ENCODE results near the gene MIB2. TPM values are rescaled to one million over a fixed set of nuclear protein-coding genes. Genes with fewer than 3 reads are reported as not detected.
"Not testable (repeated sequence)": the region's sequence is repeated elsewhere in the genome, so short reads cannot be mapped to it uniquely, and the experiment has no call there.

Gene MIB2
- total RNA-seq, 2 experiments from 2014 or later: 37.1 TPM

- ChIA-PET CTCF (interaction anchor here (0.8 kb wide), 1 partner anchor 12 kb away, joined by 4 read pairs; no protein-coding TSS in a partner anchor), POLR2A (interaction anchor here (1.1 kb wide), 1 partner anchor 15 kb away, joined by 3 read pairs; no protein-coding TSS in a partner anchor)
- Mint-ChIP-seq H3K27ac (no peak overlapping the region), H3K36me3 (ENCODE audit: low read depth) (peaks cover 9% of the 10 kb centered on the region), H3K27me3 (no peaks in the 10 kb centered on the region), H3K4me1 (no peaks in the 10 kb centered on the region), H3K4me3 (no peak overlapping the region), H3K9me3 (ENCODE audit: low read depth) (no peaks in the 10 kb centered on the region)
- DNase-seq (no peak), ATAC-seq (no peak)
- intact Hi-C loops (cut with DNase I, micrococcal nuclease): no loop called here
Measured at GRCh38 chr1:1666526-1666925, 51.2 kb downstream of the MIB2 start.

- DNase-seq (no peak), ATAC-seq (no peak)
- Mint-ChIP-seq H3K4me1 (peaks cover 2% of the 10 kb centered on the region), H3K9me3 (ENCODE audit: low read depth) (no peaks in the 10 kb centered on the region), H3K36me3 (ENCODE audit: low read depth) (peaks cover 12% of the 10 kb centered on the region), H3K27ac (no peak overlapping the region), H3K27me3 (no peaks in the 10 kb centered on the region), H3K4me3 (no peak overlapping the region)
- CTCF ChIA-PET: interaction anchor here (0.6 kb wide), 1 partner anchor 8 kb away, joined by 3 read pairs; no protein-coding TSS in a partner anchor
- intact Hi-C loops (cut with DNase I, micrococcal nuclease): no loop called here
- POLR2A ChIA-PET: interaction anchor here (0.6 kb wide), 1 partner anchor 7 kb away, joined by 6 read pairs; no protein-coding TSS in a partner anchor
Measured at GRCh38 chr1:1669468-1670440, 54.5 kb downstream of the MIB2 start.

- POLR2A ChIA-PET: no interaction called here
- no peak for DNase-seq
Measured at GRCh38 chr1:1670866-1671265, 55.6 kb downstream of the MIB2 start.

GRCh38 chr1:1671365-1672119, 56.2 kb downstream of the MIB2 start:
- POLR2A ChIA-PET: no interaction called here
- Mint-ChIP-seq H3K36me3 (ENCODE audit: low read depth) (peaks cover 10% of the 10 kb centered on the region), H3K27ac (no peak overlapping the region), H3K9me3 (ENCODE audit: low read depth) (no peaks in the 10 kb centered on the region), H3K4me3 (no peak overlapping the region), H3K4me1 (peaks cover 2% of the 10 kb centered on the region), H3K27me3 (no peaks in the 10 kb centered on the region)
- intact Hi-C loops (cut with DNase I, micrococcal nuclease): no loop called here
- no peak for DNase-seq
- CTCF ChIA-PET: interaction anchor here (0.7 kb wide), 1 partner anchor 115 kb away, joined by 4 read pairs; no protein-coding TSS in a partner anchor
- ATAC-seq: no peak

More at GRCh38 chr1:1670866-1671265, 55.6 kb downstream of the MIB2 start:
- Mint-ChIP-seq H3K36me3 (ENCODE audit: low read depth) (peaks cover 10% of the 10 kb centered on the region), H3K4me1 (peaks cover 2% of the 10 kb centered on the region), H3K27me3 (no peaks in the 10 kb centered on the region), H3K9me3 (ENCODE audit: low read depth) (no peaks in the 10 kb centered on the region), H3K4me3 (no peak overlapping the region), H3K27ac (no peak overlapping the region)
- no peak for ATAC-seq
- CTCF ChIA-PET: no interaction called here
- intact Hi-C loops (cut with DNase I, micrococcal nuclease): no loop called here

- intact Hi-C loops (cut with DNase I, micrococcal nuclease): no loop called here
- POLR2A ChIA-PET: no interaction called here
- ATAC-seq (no peak), DNase-seq (no peak)
- Mint-ChIP-seq H3K4me3 (no peak overlapping the region), H3K4me1 (peaks cover 2% of the 10 kb centered on the region), H3K36me3 (ENCODE audit: low read depth) (peaks cover 10% of the 10 kb centered on the region), H3K9me3 (ENCODE audit: low read depth) (no peaks in the 10 kb centered on the region), H3K27me3 (no peaks in the 10 kb centered on the region), H3K27ac (no peak overlapping the region)
- CTCF ChIA-PET: interaction anchor here (0.7 kb wide), 2 partner anchors 65 to 116 kb away, joined by 4 read pairs; no protein-coding TSS in a partner anchor
Measured at GRCh38 chr1:1672181-1672965, 57.1 kb downstream of the MIB2 start.

GRCh38 chr1:1674806-1675205, 59.5 kb downstream of the MIB2 start:
- POLR2A ChIA-PET; ATAC-seq; DNase-seq; H3K27me3 Mint-ChIP-seq; intact Hi-C loops (cut with DNase I, micrococcal nuclease); H3K4me3 Mint-ChIP-seq; CTCF ChIA-PET; H3K9me3 Mint-ChIP-seq (ENCODE audit: low read depth): not testable (repeated sequence)
- Mint-ChIP-seq H3K4me1 (peaks cover 22% of the 10 kb centered on the region), H3K27ac (peak overlapping the region; percentile 51), H3K36me3 (ENCODE audit: low read depth) (peaks cover 12% of the 10 kb centered on the region)

- H3K9me3 Mint-ChIP-seq (ENCODE audit: low read depth); CTCF ChIA-PET; intact Hi-C loops (cut with DNase I, micrococcal nuclease); H3K27ac Mint-ChIP-seq; DNase-seq; POLR2A ChIA-PET; ATAC-seq; H3K27me3 Mint-ChIP-seq; H3K4me3 Mint-ChIP-seq: not testable (repeated sequence)
- peaks cover 22% of the 10 kb centered on the region for H3K4me1 Mint-ChIP-seq
- peaks cover 12% of the 10 kb centered on the region for H3K36me3 Mint-ChIP-seq (ENCODE audit: low read depth)
Measured at GRCh38 chr1:1675218-1675617, 59.9 kb downstream of the MIB2 start.

GRCh38 chr1:1676087-1676486, 60.8 kb downstream of the MIB2 start:
- H3K27ac Mint-ChIP-seq; DNase-seq; ATAC-seq; intact Hi-C loops (cut with DNase I, micrococcal nuclease); POLR2A ChIA-PET; H3K9me3 Mint-ChIP-seq (ENCODE audit: low read depth); H3K4me3 Mint-ChIP-seq; CTCF ChIA-PET; H3K27me3 Mint-ChIP-seq: not testable (repeated sequence)
- Mint-ChIP-seq H3K36me3 (ENCODE audit: low read depth) (peaks cover 11% of the 10 kb centered on the region), H3K4me1 (peaks cover 22% of the 10 kb centered on the region)

- H3K27ac Mint-ChIP-seq: peak overlapping the region; percentile 86
- ChIA-PET CTCF (interaction anchor here (0.6 to 1.5 kb wide), 6 partner anchors 9 to 883 kb away, joined by 3 to 4 read pairs (median 3); partner anchors contain the start of gene SLC35E2B), POLR2A (interaction anchor here (0.6 kb wide), 2 partner anchors 9 to 704 kb away, joined by 4 to 6 read pairs; no protein-coding TSS in a partner anchor)
- DNase-seq (peak; percentile 55), ATAC-seq (peak; percentile 62)
- no peaks in the 10 kb centered on the region for H3K9me3 Mint-ChIP-seq (ENCODE audit: low read depth)
- H3K27me3 Mint-ChIP-seq: no peaks in the 10 kb centered on the region
- H3K4me1 Mint-ChIP-seq: peaks cover 22% of the 10 kb centered on the region
- peaks cover 6% of the 10 kb centered on the region for H3K36me3 Mint-ChIP-seq (ENCODE audit: low read depth)
- H3K4me3 Mint-ChIP-seq: peak overlapping the region; percentile 77
- intact Hi-C loops (cut with DNase I, micrococcal nuclease): no loop called here
Measured at GRCh38 chr1:1677718-1678580, 62.6 kb downstream of the MIB2 start.

All from activated CD4-positive, alpha-beta T cell treated with anti-CD3 and anti-CD28 coated beads for 36 hours (primary cell).